ACC112 (cell line): ENCODE measurements around the gene PORCN.
A peak's percentile ranks its signal among the peaks of the same experiment; 100 is the strongest.

Experiments
- H2AFZ ChIP-seq: fragments of 200-600 bp; sonication (generic); one replicate; pipeline ENCODE4 v1.6.0; 2017; ENCODE audit warnings: antibody characterized with exemption, low read length; ENCODE audit not compliant: unreplicated experiment
- H3K27ac ChIP-seq: fragments of 200-600 bp; sonication (generic); 2 replicates; pipeline ENCODE4 v1.5.1; 2014; ENCODE audit warnings: low read depth, mild to moderate bottlenecking, antibody characterized with exemption, low read length, moderate library complexity
- H3K27me3 ChIP-seq: fragments of 200-600 bp; sonication (generic); 2 replicates; pipeline ENCODE4 v1.6.1; 2014; ENCODE audit warnings: mild to moderate bottlenecking, antibody characterized with exemption, low read length, moderate library complexity, mixed read lengths; ENCODE audit not compliant: insufficient read depth
- H3K36me3 ChIP-seq: fragments of 200-600 bp; sonication (generic); 2 replicates; pipeline ENCODE4 v1.6.1; 2016; ENCODE audit warnings: mild to moderate bottlenecking, antibody characterized with exemption, low read length, moderate library complexity, mixed read lengths; ENCODE audit not compliant: insufficient read depth
- H3K4me1 ChIP-seq: fragments of 200-600 bp; sonication (generic); one replicate; pipeline ENCODE4 v1.6.1; 2016; ENCODE audit warnings: low read length, mixed read lengths; ENCODE audit not compliant: insufficient read depth, unreplicated experiment, control insufficient read depth
- H3K4me3 ChIP-seq: fragments of 200-600 bp; sonication (generic); 2 replicates; pipeline ENCODE4 v1.5.1; 2014; ENCODE audit warnings: mild to moderate bottlenecking, low read depth, low read length
- H3K79me2 ChIP-seq: fragments of 200-600 bp; sonication (generic); one replicate; pipeline ENCODE4 v1.6.0; 2016; ENCODE audit warnings: low read length; ENCODE audit not compliant: control insufficient read depth, unreplicated experiment, insufficient read depth

The PORCN gene

GRCh38 chrX:48508400-48509244 lies at the start of gene PORCN:
Gene PORCN, plus strand, starts transcription at chrX:48508992. Its CDS starts 829 bp downstream, at chrX:48509821.
- H3K27me3 ChIP-seq = no peaks in the 10 kb centered on the region
- H2AFZ ChIP-seq = peak within 1 kb of the TSS; percentile 59
- H3K79me2 ChIP-seq = peaks cover 5% of the 10 kb centered on the region
- H3K27ac ChIP-seq = peak within 1 kb of the TSS; percentile 50
- H3K36me3 ChIP-seq = no peaks in the 10 kb centered on the region
- H3K4me3 ChIP-seq = peak within 1 kb of the TSS; percentile 82
- peaks cover 18% of the 10 kb centered on the region for H3K4me1 ChIP-seq

GRCh38 chrX:48459483-48459882 lies 49.3 kb upstream of the PORCN start:
- Histone ChIP-seq H3K36me3 (no peaks in the 10 kb centered on the region), H3K4me3 (no peak overlapping the region), H3K27me3 (no peaks in the 10 kb centered on the region), H2AFZ (no peak overlapping the region), H3K79me2 (peaks cover 6% of the 10 kb centered on the region), H3K27ac (no peak overlapping the region), H3K4me1 (no peaks in the 10 kb centered on the region)

GRCh38 chrX:48460031-48460430 lies 48.8 kb upstream of the PORCN start:
- Histone ChIP-seq H3K27ac (no peak overlapping the region), H3K4me3 (no peak overlapping the region), H3K27me3 (no peaks in the 10 kb centered on the region), H3K79me2 (peaks cover 9% of the 10 kb centered on the region), H3K36me3 (no peaks in the 10 kb centered on the region), H3K4me1 (peaks cover under 1% of the 10 kb centered on the region), H2AFZ (no peak overlapping the region)

- peaks cover 11% of the 10 kb centered on the region for H3K79me2 ChIP-seq
- no peak overlapping the region for H3K27ac ChIP-seq
- no peak overlapping the region for H2AFZ ChIP-seq
- H3K27me3 ChIP-seq = no peaks in the 10 kb centered on the region
- H3K4me3 ChIP-seq = no peak overlapping the region
- peaks cover 5% of the 10 kb centered on the region for H3K4me1 ChIP-seq
- H3K36me3 ChIP-seq = no peaks in the 10 kb centered on the region
Observed at GRCh38 chrX:48460606-48461005, 48.2 kb upstream of the PORCN start.

GRCh38 chrX:48461830-48462229 lies 47.0 kb upstream of the PORCN start:
- Histone ChIP-seq H3K36me3 (no peaks in the 10 kb centered on the region), H3K27ac (no peak overlapping the region), H3K4me3 (no peak overlapping the region), H2AFZ (no peak overlapping the region), H3K4me1 (peaks cover 14% of the 10 kb centered on the region), H3K79me2 (peaks cover 19% of the 10 kb centered on the region), H3K27me3 (no peaks in the 10 kb centered on the region)

- H3K36me3 ChIP-seq = no peaks in the 10 kb centered on the region
- peak overlapping the region; percentile 87 for H3K27ac ChIP-seq
- peaks cover 33% of the 10 kb centered on the region for H3K79me2 ChIP-seq
- peaks cover 16% of the 10 kb centered on the region for H3K4me1 ChIP-seq
- peak overlapping the region; percentile 87 for H3K4me3 ChIP-seq
- H2AFZ ChIP-seq = no peak overlapping the region
- no peaks in the 10 kb centered on the region for H3K27me3 ChIP-seq
Observed at GRCh38 chrX:48465336-48465933, 43.4 kb upstream of the PORCN start.

GRCh38 chrX:48466696-48467095 lies 42.1 kb upstream of the PORCN start:
- Histone ChIP-seq H3K4me3 (peak overlapping the region; percentile 87), H3K79me2 (peaks cover 33% of the 10 kb centered on the region), H3K27ac (no peak overlapping the region)

GRCh38 chrX:48467281-48467761 lies 41.5 kb upstream of the PORCN start:
- Histone ChIP-seq H3K4me3 (peak overlapping the region; percentile 87), H3K4me1 (peaks cover 16% of the 10 kb centered on the region)

More at GRCh38 chrX:48466696-48467095, 42.1 kb upstream of the PORCN start:
- H2AFZ ChIP-seq = no peak overlapping the region
- H3K36me3 ChIP-seq = no peaks in the 10 kb centered on the region
- no peaks in the 10 kb centered on the region for H3K27me3 ChIP-seq
- H3K4me1 ChIP-seq = peaks cover 16% of the 10 kb centered on the region

GRCh38 chrX:48468247-48468671 lies 40.5 kb upstream of the PORCN start:
- Histone ChIP-seq H3K4me3 (peak overlapping the region; percentile 87), H3K27ac (peak overlapping the region; percentile 6; the same call in 1 of the 2 replicates), H2AFZ (peak overlapping the region; percentile 12), H3K4me1 (peaks cover 16% of the 10 kb centered on the region), H3K27me3 (no peaks in the 10 kb centered on the region), H3K36me3 (no peaks in the 10 kb centered on the region), H3K79me2 (peaks cover 33% of the 10 kb centered on the region)

More at GRCh38 chrX:48467281-48467761, 41.5 kb upstream of the PORCN start:
- no peaks in the 10 kb centered on the region for H3K36me3 ChIP-seq
- H3K27ac ChIP-seq = peak overlapping the region; percentile 6
- peaks cover 33% of the 10 kb centered on the region for H3K79me2 ChIP-seq
- no peaks in the 10 kb centered on the region for H3K27me3 ChIP-seq
- H2AFZ ChIP-seq = no peak overlapping the region

GRCh38 chrX:48468693-48469691 lies 39.8 kb upstream of the PORCN start:
- H3K27ac ChIP-seq = no peak overlapping the region
- no peak overlapping the region for H2AFZ ChIP-seq
- peak overlapping the region; percentile 87 for H3K4me3 ChIP-seq
- H3K27me3 ChIP-seq = no peaks in the 10 kb centered on the region
- peaks cover 16% of the 10 kb centered on the region for H3K4me1 ChIP-seq
- H3K36me3 ChIP-seq = no peaks in the 10 kb centered on the region
- peaks cover 30% of the 10 kb centered on the region for H3K79me2 ChIP-seq
